GM12864 (cell line): ENCODE data around the gene BIVM.

ENCODE experiments used
- DNase-seq: peaks from one replicate; pipeline ENCODE4 v3.0.0-alpha.2; 2011; ENCODE audit warnings: low read depth
- H3K4me3 ChIP-seq: 2 replicates; pipeline ENCODE4 v1.5.1; 2011; ENCODE audit warnings: mild to moderate bottlenecking, low read depth, low read length, control low read depth
- CTCF ChIP-seq: IDR thresholded peaks from 2 replicates; pipeline ENCODE4 v1.5.1; 2011; ENCODE audit warnings: low read depth, mild to moderate bottlenecking, moderate library complexity, low read length, control low read depth, inconsistent platforms; ENCODE audit errors: missing control alignments

Gene BIVM

GRCh38 chr13:102817907-102818306 is 19.0 kb downstream of the BIVM start:
- DNase-seq, result no peak
- no peak for TF ChIP-seq CTCF

GRCh38 chr13:102825400-102825799 is 26.5 kb downstream of the BIVM start:
- H3K4me3 ChIP-seq, result no peak overlapping the region
- TF ChIP-seq CTCF, result no peak
- DNase-seq, result no peak

More at GRCh38 chr13:102817907-102818306, 19.0 kb downstream of the BIVM start:
- H3K4me3 ChIP-seq, result no peak overlapping the region

- no peak overlapping the region for H3K4me3 ChIP-seq
- no peak for TF ChIP-seq CTCF
- no peak for DNase-seq
Observed at GRCh38 chr13:102825921-102826706, 27.2 kb downstream of the BIVM start.

GRCh38 chr13:102830646-102831045 is 31.7 kb downstream of the BIVM start:
- H3K4me3 ChIP-seq, result no peak overlapping the region
- no peak for DNase-seq
- no peak for TF ChIP-seq CTCF

- no peak overlapping the region for H3K4me3 ChIP-seq
- no peak for DNase-seq
- TF ChIP-seq CTCF, result no peak
Observed at GRCh38 chr13:102836471-102836870, 37.6 kb downstream of the BIVM start.

- H3K4me3 ChIP-seq, result no peak overlapping the region
- DNase-seq, result no peak
- no peak for TF ChIP-seq CTCF
Observed at GRCh38 chr13:102838273-102838672, 39.4 kb downstream of the BIVM start.

GRCh38 chr13:102838982-102839381 is 40.1 kb downstream of the BIVM start:
- no peak for DNase-seq
- H3K4me3 ChIP-seq, result no peak overlapping the region
- TF ChIP-seq CTCF, result no peak
